ENCODE data around the gene NFILZ.
"Not testable (repeated sequence)": the region's sequence is repeated elsewhere in the genome, so short reads cannot be mapped to it uniquely, and the experiment has no call there.

NFILZ gene

GRCh38 chr19:8626842-8627241 is 3.6 kb upstream of the NFILZ start:
- Histone ChIP-seq H3K27me3 (ENCODE audit: control insufficient read depth, insufficient read depth, low read length, poor library complexity, severe bottlenecking) (no peaks in the 10 kb centered on the region), H3K9me3 (ENCODE audit: control insufficient read depth, low read length) (no peaks in the 10 kb centered on the region), H3K4me3 (ENCODE audit: insufficient read depth, low read depth, low read length) (no peak overlapping the region), H3K4me1 (ENCODE audit: control insufficient read depth, insufficient read depth, low read length) (peaks cover 7% of the 10 kb centered on the region), H3K27ac (ENCODE audit: insufficient read depth, low read depth, low read length, poor library complexity, severe bottlenecking) (no peak overlapping the region), H3K36me3 (ENCODE audit: control insufficient read depth, insufficient read depth, low read length) (no peaks in the 10 kb centered on the region)
- 86 to 87% methylated on average over 8 of the region's 8 CpGs for WGBS, 2 experiments

- H3K4me3 ChIP-seq (ENCODE audit: insufficient read depth, low read depth, low read length), result no peak overlapping the region
- no peak overlapping the region for H3K27ac ChIP-seq (ENCODE audit: insufficient read depth, low read depth, low read length, poor library complexity, severe bottlenecking)
- H3K9me3 ChIP-seq (ENCODE audit: control insufficient read depth, low read length), result no peaks in the 10 kb centered on the region
- H3K4me1 ChIP-seq (ENCODE audit: control insufficient read depth, insufficient read depth, low read length), result peaks cover 7% of the 10 kb centered on the region
- H3K27me3 ChIP-seq (ENCODE audit: control insufficient read depth, insufficient read depth, low read length, poor library complexity, severe bottlenecking), result no peaks in the 10 kb centered on the region
- no peaks in the 10 kb centered on the region for H3K36me3 ChIP-seq (ENCODE audit: control insufficient read depth, insufficient read depth, low read length)
- 96 to 98% methylated on average over 2 of the region's 2 CpGs for WGBS, 2 experiments
Measured at GRCh38 chr19:8629184-8629583, 1.2 kb upstream of the NFILZ start.

GRCh38 chr19:8630796-8631424 is 477 bp downstream of the NFILZ start:
- Histone ChIP-seq H3K4me1 (ENCODE audit: control insufficient read depth, insufficient read depth, low read length) (peaks cover 7% of the 10 kb centered on the region), H3K27ac (ENCODE audit: insufficient read depth, low read depth, low read length, poor library complexity, severe bottlenecking) (peak overlapping the region; percentile 80), H3K9me3 (ENCODE audit: control insufficient read depth, low read length) (no peaks in the 10 kb centered on the region), H3K4me3 (ENCODE audit: insufficient read depth, low read depth, low read length) (no peak overlapping the region), H3K36me3 (ENCODE audit: control insufficient read depth, insufficient read depth, low read length) (no peaks in the 10 kb centered on the region), H3K27me3 (ENCODE audit: control insufficient read depth, insufficient read depth, low read length, poor library complexity, severe bottlenecking) (no peaks in the 10 kb centered on the region)
- 25 to 36% methylated on average over 6 of the region's 6 CpGs for WGBS, 2 experiments

GRCh38 chr19:8631425-8631819 is 989 bp downstream of the NFILZ start:
- no peak overlapping the region for H3K4me3 ChIP-seq (ENCODE audit: insufficient read depth, low read depth, low read length)
- H3K36me3 ChIP-seq (ENCODE audit: control insufficient read depth, insufficient read depth, low read length), result no peaks in the 10 kb centered on the region
- 22% methylated on average over 11 of the region's 11 CpGs for WGBS, 2 experiments
- peaks cover 7% of the 10 kb centered on the region for H3K4me1 ChIP-seq (ENCODE audit: control insufficient read depth, insufficient read depth, low read length)
- no peaks in the 10 kb centered on the region for H3K27me3 ChIP-seq (ENCODE audit: control insufficient read depth, insufficient read depth, low read length, poor library complexity, severe bottlenecking)
- H3K27ac ChIP-seq (ENCODE audit: insufficient read depth, low read depth, low read length, poor library complexity, severe bottlenecking), result peak overlapping the region; percentile 80
- H3K9me3 ChIP-seq (ENCODE audit: control insufficient read depth, low read length), result no peaks in the 10 kb centered on the region

DNA sequence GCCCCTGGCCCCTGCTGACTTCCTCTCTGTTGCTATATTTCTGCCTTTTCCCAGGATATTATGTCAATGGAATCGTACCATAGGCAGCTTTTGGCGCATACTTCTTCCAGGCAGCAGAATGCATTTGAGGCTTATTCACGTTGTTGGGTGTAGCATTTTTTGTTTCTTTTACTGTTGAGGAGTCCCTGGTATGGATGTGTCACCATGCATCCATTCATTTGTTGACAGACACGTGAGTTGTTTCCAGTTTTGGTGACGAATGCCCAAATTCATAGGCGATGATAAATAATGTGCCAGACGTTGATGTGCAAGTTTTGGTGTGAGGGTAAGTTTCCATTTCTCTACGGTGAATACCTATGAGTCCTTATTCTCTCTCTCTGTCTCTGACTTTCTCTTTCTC is 5.0 kb downstream of the NFILZ start:
- Histone ChIP-seq H3K4me1 (ENCODE audit: control insufficient read depth, insufficient read depth, low read length) (peaks cover 7% of the 10 kb centered on the region), H3K27ac (ENCODE audit: insufficient read depth, low read depth, low read length, poor library complexity, severe bottlenecking) (no peak overlapping the region), H3K4me3 (ENCODE audit: insufficient read depth, low read depth, low read length) (no peak overlapping the region), H3K36me3 (ENCODE audit: control insufficient read depth, insufficient read depth, low read length) (no peaks in the 10 kb centered on the region), H3K27me3 (ENCODE audit: control insufficient read depth, insufficient read depth, low read length, poor library complexity, severe bottlenecking) (peaks cover 5% of the 10 kb centered on the region), H3K9me3 (ENCODE audit: control insufficient read depth, low read length) (no peaks in the 10 kb centered on the region)
- WGBS, 2 experiments, result 94 to 95% methylated on average over 7 to 8 of the region's 8 CpGs

DNA sequence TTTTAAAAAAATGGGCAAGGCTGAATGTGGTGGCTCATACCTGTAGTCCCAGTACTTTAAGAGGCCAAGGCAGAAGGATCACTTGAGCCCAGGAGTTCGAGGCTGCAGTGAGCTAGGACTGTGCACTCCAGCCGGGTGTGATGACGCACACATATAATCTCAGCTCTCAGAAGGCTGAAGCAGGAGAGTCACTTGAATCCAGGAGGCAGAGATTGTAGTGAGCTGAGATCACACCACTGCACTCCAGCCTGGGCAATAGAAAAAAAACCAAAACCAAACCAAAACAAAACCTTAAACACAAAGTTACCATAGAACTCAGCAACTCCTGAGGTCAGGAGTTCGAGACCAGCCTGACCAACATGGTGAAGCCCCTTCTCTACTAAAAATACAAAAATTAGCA is 6.6 kb downstream of the NFILZ start:
- H3K9me3 ChIP-seq (ENCODE audit: control insufficient read depth, low read length); H3K4me1 ChIP-seq (ENCODE audit: control insufficient read depth, insufficient read depth, low read length); H3K27ac ChIP-seq (ENCODE audit: insufficient read depth, low read depth, low read length, poor library complexity, severe bottlenecking); H3K36me3 ChIP-seq (ENCODE audit: control insufficient read depth, insufficient read depth, low read length); H3K4me3 ChIP-seq (ENCODE audit: insufficient read depth, low read depth, low read length): not testable (repeated sequence)
- peaks cover 12% of the 10 kb centered on the region for H3K27me3 ChIP-seq (ENCODE audit: control insufficient read depth, insufficient read depth, low read length, poor library complexity, severe bottlenecking)
- WGBS, 2 experiments, result 94 to 95% methylated on average over 4 of the region's 4 CpGs

- no peak overlapping the region for H3K27ac ChIP-seq (ENCODE audit: insufficient read depth, low read depth, low read length, poor library complexity, severe bottlenecking)
- no peaks in the 10 kb centered on the region for H3K36me3 ChIP-seq (ENCODE audit: control insufficient read depth, insufficient read depth, low read length)
- 89 to 92% methylated on average over 21 of the region's 21 CpGs for WGBS, 2 experiments
- peaks cover 12% of the 10 kb centered on the region for H3K27me3 ChIP-seq (ENCODE audit: control insufficient read depth, insufficient read depth, low read length, poor library complexity, severe bottlenecking)
- H3K4me1 ChIP-seq (ENCODE audit: control insufficient read depth, insufficient read depth, low read length), result no peaks in the 10 kb centered on the region
- H3K9me3 ChIP-seq (ENCODE audit: control insufficient read depth, low read length), result no peaks in the 10 kb centered on the region
- no peak overlapping the region for H3K4me3 ChIP-seq (ENCODE audit: insufficient read depth, low read depth, low read length)
Measured at GRCh38 chr19:8638078-8638619, 7.7 kb downstream of the NFILZ start.

DNA sequence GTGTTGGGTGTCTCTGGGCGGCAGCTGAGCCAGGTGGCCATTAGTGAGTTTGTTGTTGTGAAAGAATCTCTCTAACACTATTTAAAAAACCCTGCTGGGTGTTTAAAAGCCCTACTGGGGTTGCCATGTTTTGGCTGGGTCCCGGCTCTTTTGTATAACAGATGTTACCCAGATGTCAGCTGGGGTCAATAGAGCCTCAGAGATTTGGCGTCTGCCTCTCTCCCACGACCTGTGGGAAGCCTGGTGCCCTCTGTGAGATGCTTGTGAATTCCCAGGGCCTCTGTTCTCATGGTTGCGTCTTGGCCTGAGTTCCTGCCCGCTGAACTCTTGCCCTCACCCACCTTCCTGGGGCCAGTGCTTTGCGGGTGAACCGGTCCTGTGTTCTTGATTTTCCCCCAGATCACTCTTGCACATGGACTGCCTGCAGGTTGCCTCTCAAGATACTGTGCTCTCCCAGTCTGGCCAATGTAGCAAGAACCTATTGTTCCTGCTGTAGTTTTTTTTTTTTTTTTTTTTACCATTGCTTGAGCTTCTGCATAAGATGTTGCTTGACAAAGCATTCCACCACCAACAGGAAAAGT is 9.5 kb downstream of the NFILZ start:
- H3K9me3 ChIP-seq (ENCODE audit: control insufficient read depth, low read length), result no peaks in the 10 kb centered on the region
- no peak overlapping the region for H3K27ac ChIP-seq (ENCODE audit: insufficient read depth, low read depth, low read length, poor library complexity, severe bottlenecking)
- H3K36me3 ChIP-seq (ENCODE audit: control insufficient read depth, insufficient read depth, low read length), result no peaks in the 10 kb centered on the region
- no peaks in the 10 kb centered on the region for H3K4me1 ChIP-seq (ENCODE audit: control insufficient read depth, insufficient read depth, low read length)
- no peak overlapping the region for H3K4me3 ChIP-seq (ENCODE audit: insufficient read depth, low read depth, low read length)
- WGBS, 2 experiments, result 22% methylated on average over 8 of the region's 8 CpGs
- peaks cover 12% of the 10 kb centered on the region for H3K27me3 ChIP-seq (ENCODE audit: control insufficient read depth, insufficient read depth, low read length, poor library complexity, severe bottlenecking)

DNA sequence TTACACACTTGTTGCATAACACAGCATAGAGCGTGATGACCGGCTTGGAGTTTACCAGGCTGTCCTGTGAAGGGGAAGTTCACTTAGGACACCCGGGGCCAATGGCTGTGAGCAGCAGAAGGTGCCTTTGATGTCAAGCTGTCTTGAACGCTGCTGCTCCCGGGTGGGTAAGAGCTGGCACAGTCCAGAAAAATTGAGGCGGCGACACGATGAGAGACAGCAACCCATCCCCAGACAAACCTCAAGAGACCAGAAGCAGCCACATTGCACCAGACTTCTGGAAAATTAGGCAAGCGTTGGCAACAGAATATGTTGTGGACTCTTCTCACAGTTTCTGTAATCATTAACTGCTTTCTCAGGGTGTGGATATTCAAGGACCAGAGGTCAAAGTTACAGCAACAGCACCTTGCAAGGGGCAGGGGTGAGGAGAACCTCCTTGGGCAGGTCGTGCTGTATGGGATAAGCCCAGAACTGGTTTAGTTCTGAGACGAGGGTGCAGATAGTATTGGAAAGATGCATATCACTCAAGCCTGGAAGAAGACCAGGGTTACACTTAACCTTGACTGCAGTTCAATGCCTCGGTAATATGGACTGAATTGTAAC is 10.1 kb downstream of the NFILZ start:
- Histone ChIP-seq H3K4me1 (ENCODE audit: control insufficient read depth, insufficient read depth, low read length) (no peaks in the 10 kb centered on the region), H3K27me3 (ENCODE audit: control insufficient read depth, insufficient read depth, low read length, poor library complexity, severe bottlenecking) (peaks cover 12% of the 10 kb centered on the region), H3K4me3 (ENCODE audit: insufficient read depth, low read depth, low read length) (no peak overlapping the region), H3K27ac (ENCODE audit: insufficient read depth, low read depth, low read length, poor library complexity, severe bottlenecking) (no peak overlapping the region), H3K9me3 (ENCODE audit: control insufficient read depth, low read length) (no peaks in the 10 kb centered on the region), H3K36me3 (ENCODE audit: control insufficient read depth, insufficient read depth, low read length) (no peaks in the 10 kb centered on the region)
- 88% methylated on average over 12 of the region's 12 CpGs for WGBS, 2 experiments

DNA sequence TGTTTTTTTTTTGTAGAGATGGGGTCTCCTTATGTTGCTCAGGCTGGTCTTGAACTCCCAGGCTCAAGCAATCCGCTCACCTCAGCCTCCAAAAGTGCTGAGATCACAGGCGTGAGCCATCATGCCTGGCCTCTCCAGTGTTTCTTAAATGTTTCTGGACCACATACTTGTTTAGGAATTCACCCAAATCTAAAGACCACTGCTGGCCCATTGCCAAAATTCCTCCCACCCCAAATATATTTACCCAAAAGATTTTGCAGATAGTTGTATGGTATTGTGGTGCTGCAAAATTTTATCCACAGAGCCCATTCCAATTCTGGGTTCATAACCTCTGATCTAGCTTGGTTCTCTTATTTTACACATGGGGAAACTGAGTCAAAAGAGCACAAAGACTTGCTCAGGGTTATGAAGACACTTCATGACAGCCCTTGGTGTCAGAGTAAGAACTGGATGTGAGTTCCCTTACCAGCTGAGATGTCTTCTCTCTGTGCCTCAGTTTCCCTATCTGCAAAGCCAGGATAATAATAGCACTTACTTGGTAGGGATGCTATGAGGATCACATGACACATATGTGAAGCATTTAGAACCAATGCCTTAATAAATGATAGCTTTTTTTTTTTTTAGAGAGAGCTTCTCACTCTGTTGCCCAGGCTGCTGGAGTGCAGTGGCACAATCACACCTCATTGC is 10.9 kb downstream of the NFILZ start:
- Histone ChIP-seq H3K27ac (ENCODE audit: insufficient read depth, low read depth, low read length, poor library complexity, severe bottlenecking) (no peak overlapping the region), H3K9me3 (ENCODE audit: control insufficient read depth, low read length) (no peaks in the 10 kb centered on the region), H3K4me1 (ENCODE audit: control insufficient read depth, insufficient read depth, low read length) (no peaks in the 10 kb centered on the region), H3K27me3 (ENCODE audit: control insufficient read depth, insufficient read depth, low read length, poor library complexity, severe bottlenecking) (peaks cover 12% of the 10 kb centered on the region), H3K36me3 (ENCODE audit: control insufficient read depth, insufficient read depth, low read length) (no peaks in the 10 kb centered on the region), H3K4me3 (ENCODE audit: insufficient read depth, low read depth, low read length) (no peak overlapping the region)
- 91 to 94% methylated on average over 2 of the region's 2 CpGs for WGBS, 2 experiments

All from ectodermal cell (in vitro differentiated cells).